BE2C (cell line): Measurements from ENCODE around the gene SYNM.

ENCODE experiments used
- DNase-seq: peaks from one replicate; pipeline ENCODE4 v3.0.0-alpha.2; 2020
- H3K27me3 ChIP-seq: fragments of 250-450 bp; sonication (Bioruptor Pico); 2 replicates; pipeline ENCODE4 v1.5.1; 2020; ENCODE audit warnings: mild to moderate bottlenecking
- H3K36me3 ChIP-seq: fragments of 250-450 bp; sonication (Bioruptor Pico); 2 replicates; pipeline ENCODE4 v1.5.1; 2020; ENCODE audit warnings: mild to moderate bottlenecking
- H3K4me1 ChIP-seq: fragments of 250-450 bp; sonication (Bioruptor Pico); 2 replicates; pipeline ENCODE4 v1.5.1; 2020
- H3K4me3 ChIP-seq: 2 replicates; pipeline ENCODE4 v1.5.1; 2011; ENCODE audit warnings: low read depth, low read length
- H3K9me3 ChIP-seq: fragments of 250-450 bp; sonication (Bioruptor Pico); 2 replicates; pipeline ENCODE4 v1.5.1; 2020
- CTCF ChIP-seq: IDR thresholded peaks from 2 replicates; pipeline ENCODE4 v1.5.1; 2012; ENCODE audit warnings: mild to moderate bottlenecking, low read depth, low read length

The SYNM gene

DNA sequence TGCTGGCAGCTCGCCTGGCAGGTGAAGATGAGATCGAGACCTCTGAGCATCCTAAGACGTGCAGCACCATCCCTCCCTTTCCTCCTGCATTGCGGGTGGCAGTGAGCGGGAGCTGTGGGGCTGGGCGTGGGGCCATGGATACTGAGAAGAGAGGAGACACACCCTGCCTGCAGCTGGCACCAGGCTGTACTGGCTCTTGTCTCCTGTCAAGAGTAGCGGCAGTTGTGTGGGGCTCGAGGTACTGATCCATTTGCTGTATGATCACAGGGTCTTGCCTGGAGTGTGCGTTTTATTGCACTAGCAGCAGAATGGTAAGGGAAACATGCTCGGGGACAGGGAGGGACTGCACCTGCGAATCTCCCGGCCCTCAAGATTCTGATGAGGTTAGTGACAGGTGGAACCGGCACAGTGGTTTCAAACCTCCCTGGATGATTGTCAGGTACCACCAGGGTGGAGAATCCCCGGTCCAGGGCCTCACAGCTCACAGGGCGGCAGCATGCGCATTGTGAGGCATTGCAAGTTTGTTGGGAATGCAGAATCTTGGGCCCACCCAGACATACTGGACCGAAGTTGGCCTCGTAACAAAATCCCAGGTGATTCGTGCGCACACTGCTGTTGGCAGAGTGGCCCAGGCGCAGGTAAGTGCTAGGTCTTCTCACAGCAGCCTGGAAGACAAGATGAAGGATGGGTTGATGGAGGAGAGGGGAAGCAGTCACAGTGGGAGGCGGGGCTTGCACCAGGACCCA is 14.1 kb downstream of the SYNM start:
- Histone ChIP-seq H3K4me3 (no peak overlapping the region), H3K27me3 (no peaks in the 10 kb centered on the region), H3K36me3 (peaks cover 55% of the 10 kb centered on the region), H3K4me1 (peaks cover 22% of the 10 kb centered on the region), H3K9me3 (no peaks in the 10 kb centered on the region)
- DNase-seq: no peak
- no peak for TF ChIP-seq CTCF

DNA sequence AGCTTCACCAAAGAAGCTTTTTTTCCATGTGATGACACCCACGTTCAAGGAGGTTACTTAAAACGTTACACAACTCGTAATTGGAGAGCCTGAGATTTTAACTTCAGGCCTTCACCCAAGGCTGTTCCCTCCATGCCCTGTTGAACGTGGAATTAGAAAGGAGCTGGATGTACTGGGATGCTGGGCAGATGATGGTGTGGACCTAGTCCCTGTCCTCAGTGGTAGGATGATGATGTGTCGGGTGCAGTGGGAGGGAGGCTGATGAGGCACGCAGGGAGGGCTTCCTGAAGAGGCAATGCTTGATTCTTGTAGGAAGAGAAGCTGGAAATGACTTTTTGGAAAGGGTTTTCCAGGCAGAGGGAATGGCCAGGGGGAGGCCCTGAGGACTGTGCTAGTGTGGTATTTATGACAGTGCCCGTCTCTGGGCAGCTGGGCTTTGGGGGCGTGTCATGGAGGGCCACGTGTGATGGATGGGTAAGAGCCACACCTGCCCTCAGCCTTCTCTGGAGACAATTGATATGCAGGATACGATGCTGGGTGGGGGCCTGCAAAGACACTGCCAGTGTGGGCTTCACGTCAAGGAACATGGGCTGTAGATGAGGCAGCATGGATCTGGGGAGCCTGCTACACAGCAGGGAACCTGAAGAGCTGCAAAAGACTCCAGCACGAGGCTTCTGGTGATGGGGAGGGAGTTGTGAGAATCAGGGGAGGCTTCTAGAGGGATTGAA is 15.3 kb downstream of the SYNM start:
- Histone ChIP-seq H3K36me3 (peaks cover 50% of the 10 kb centered on the region), H3K4me3 (no peak overlapping the region), H3K9me3 (no peaks in the 10 kb centered on the region), H3K27me3 (no peaks in the 10 kb centered on the region), H3K4me1 (peaks cover 34% of the 10 kb centered on the region)
- no peak for TF ChIP-seq CTCF
- no peak for DNase-seq

GRCh38 chr15:99121207-99121606 is 16.3 kb downstream of the SYNM start:
- no peak overlapping the region for H3K4me3 ChIP-seq
- no peak for DNase-seq
- peaks cover 52% of the 10 kb centered on the region for H3K36me3 ChIP-seq
- no peaks in the 10 kb centered on the region for H3K9me3 ChIP-seq
- H3K4me1 ChIP-seq: peaks cover 34% of the 10 kb centered on the region
- TF ChIP-seq CTCF: no peak
- H3K27me3 ChIP-seq: no peaks in the 10 kb centered on the region

DNA sequence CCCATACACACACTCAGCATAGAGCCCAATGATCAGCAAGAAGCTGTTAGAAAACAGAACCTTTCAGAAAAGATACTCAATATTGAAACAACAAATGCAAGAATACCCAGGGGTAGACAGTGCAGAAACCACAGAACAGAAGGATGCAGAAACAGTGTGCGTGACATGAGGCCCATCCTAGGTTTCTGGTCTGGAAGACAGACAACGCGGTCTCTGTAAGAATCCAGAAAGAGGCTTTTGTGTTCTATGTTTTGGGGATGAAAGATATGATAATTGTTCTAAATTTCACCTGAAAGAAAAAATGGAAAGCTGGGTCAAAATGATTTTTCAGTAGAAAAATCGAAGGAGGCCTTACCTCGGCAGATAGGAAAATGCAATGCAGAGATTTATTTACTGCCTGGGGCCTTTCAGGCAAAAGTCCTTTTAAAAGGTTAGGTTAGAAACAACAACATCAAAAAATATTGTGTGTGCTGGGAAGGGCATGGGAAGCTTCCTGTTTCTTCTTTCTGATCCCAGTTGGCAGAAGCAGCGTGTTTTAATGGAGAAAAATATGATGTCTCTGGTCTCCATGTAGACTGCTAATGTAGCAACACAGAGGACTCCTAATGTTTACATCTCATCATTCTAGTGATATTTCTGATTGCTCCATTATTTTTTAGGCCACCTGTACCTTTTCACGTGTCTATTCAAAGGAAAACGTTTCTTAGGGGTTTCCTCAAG is 17.0 kb downstream of the SYNM start:
- H3K36me3 ChIP-seq: peaks cover 52% of the 10 kb centered on the region
- H3K27me3 ChIP-seq: no peaks in the 10 kb centered on the region
- no peak for TF ChIP-seq CTCF
- no peaks in the 10 kb centered on the region for H3K9me3 ChIP-seq
- no peak for DNase-seq
- peaks cover 34% of the 10 kb centered on the region for H3K4me1 ChIP-seq
- no peak overlapping the region for H3K4me3 ChIP-seq

DNA sequence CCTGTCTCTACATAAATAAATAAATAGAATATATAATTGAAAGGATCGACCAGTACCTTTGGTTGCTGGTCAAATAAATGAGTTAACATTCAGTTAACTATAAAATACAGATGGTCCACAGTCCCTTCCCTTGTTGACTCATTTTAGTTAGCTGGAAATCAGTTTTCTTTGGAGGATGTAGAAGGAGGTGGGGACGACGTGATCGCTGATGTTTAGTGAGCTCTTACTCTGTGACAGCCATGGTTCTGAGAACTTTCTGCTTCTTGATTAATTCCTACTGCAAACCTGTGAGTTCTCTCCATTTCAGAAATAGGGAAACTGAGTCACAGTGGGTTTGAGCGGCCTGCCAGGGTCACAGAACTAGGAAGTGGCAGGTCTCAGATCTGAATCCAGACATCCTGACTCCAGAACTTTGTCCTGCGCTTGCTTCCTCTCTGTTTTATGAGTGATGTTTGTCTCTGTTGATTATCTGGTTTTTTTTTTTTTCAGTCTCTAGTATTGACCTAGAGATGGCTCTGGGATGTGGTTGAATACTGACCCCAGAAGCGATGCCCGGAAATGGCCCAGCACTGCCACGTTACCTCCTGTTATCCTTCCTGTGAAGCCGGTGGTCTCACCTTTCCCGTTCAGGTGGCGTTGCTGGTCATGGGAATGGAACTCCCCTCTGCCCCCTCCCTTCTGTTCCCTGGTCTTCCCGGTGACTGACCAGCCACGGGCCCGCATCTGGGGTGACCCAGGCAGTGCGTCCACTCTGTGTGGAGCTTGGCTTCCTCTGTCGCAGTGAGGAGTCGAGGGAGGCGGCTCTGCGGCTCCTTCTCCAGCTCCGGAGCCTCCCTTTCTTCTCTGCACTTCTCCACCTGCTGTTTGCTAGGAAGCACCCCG is 18.2 kb downstream of the SYNM start:
- Histone ChIP-seq H3K36me3 (peaks cover 53% of the 10 kb centered on the region), H3K4me3 (peak overlapping the region; percentile 46), H3K27me3 (no peaks in the 10 kb centered on the region), H3K9me3 (no peaks in the 10 kb centered on the region), H3K4me1 (peaks cover 34% of the 10 kb centered on the region)
- DNase-seq: no peak
- no peak for TF ChIP-seq CTCF
